HEK293T (cell line): ENCODE results near the gene TRABD2A.

Source experiments
- ELF4 ChIP-seq: fragments of 450-650 bp; IDR thresholded peaks from 2 replicates; pipeline ENCODE4 v1.6.1; 2017; ENCODE audit warnings: antibody characterized with exemption
- L3MBTL2 ChIP-seq: fragments of 450-650 bp; conservative IDR thresholded peaks from 2 replicates; pipeline ENCODE4 v1.6.1; 2016; ENCODE audit warnings: mild to moderate bottlenecking
- NFRKB ChIP-seq: fragments of 450-650 bp; IDR thresholded peaks from 2 replicates; pipeline ENCODE4 v1.6.1; 2016; ENCODE audit warnings: mild to moderate bottlenecking, moderate library complexity
- SP1 ChIP-seq: fragments of 450-650 bp; IDR thresholded peaks from 2 replicates; pipeline ENCODE4 v1.6.1; 2017

- no peak for TF ChIP-seq L3MBTL2
- TF ChIP-seq ELF4 = no peak
- TF ChIP-seq NFRKB = no peak
- no peak for TF ChIP-seq SP1
These were observed 8.4 kb upstream of the TRABD2A start for GRCh38 chr2:84889332-84889731.
